ENCODE results near the gene RPS29.
"Not testable (repeated sequence)": the region's sequence is repeated elsewhere in the genome, so short reads cannot be mapped to it uniquely, and the experiment has no call there.

RPS29 gene

DNA sequence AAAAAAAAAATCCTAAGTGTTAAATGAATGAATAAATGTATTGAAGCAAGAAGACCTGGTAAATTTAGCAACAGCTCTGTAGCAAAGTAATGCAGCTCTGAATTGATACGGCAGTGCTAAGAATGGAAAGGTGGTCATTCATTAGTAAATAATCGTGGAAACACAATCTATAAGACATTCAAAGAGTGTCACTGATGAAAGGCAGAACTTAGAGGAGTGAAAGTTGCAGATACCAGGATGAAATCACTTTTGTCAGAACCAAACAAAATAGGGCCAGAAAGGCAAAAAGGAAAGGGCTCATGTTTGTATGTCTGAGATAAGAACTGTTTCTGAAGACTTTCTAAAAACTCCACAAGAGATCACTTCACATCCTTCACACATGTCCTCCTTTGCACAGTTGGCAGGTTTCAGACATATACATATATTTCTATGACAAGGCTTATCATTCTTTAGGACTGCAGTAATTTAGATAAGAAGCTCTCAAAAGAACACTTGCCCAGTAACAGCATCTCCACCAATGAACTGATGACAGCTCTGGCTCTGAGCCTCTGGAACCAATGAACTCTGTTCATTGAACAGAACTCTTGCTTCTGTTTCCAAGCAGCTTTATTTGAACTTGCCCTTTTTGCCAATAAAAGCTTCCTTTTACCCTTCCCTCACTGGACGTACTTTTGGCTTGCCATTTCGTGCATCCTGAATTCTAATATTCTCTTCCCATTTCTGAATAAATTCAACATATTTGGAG, 8.3 kb upstream of the RPS29 start:
- H3K9me3 ChIP-seq (ENCODE audit: insufficient read depth, low read length), result no peaks in the 10 kb centered on the region
- H3K4me1 ChIP-seq (ENCODE audit: insufficient read depth, insufficient read length), result no peaks in the 10 kb centered on the region
- no peak overlapping the region for H3K9ac ChIP-seq (ENCODE audit: insufficient read length, low read depth)
- H3K4me3 ChIP-seq (ENCODE audit: insufficient read length, low read depth), result no peak overlapping the region
- no peak for DNase-seq (ENCODE audit: low read depth, low spot score)
- TF ChIP-seq YY1 (IDR thresholded peaks at IDR 0.05; ENCODE audit: insufficient read depth, insufficient read length) (no peak), ZNF274 (IDR thresholded peaks at IDR 0.05; ENCODE audit: low read depth, low read length) (no peak), SUZ12 (IDR thresholded peaks at IDR 0.05; ENCODE audit: extremely low read depth, insufficient read depth, insufficient read length) (no peak)
- H3K36me3 ChIP-seq (ENCODE audit: insufficient read depth, insufficient read length, low read length), result no peaks in the 10 kb centered on the region
- no peaks in the 10 kb centered on the region for H3K27me3 ChIP-seq (ENCODE audit: insufficient read depth, insufficient read length)

GRCh38 chr14:49593016-49593415, 6.8 kb upstream of the RPS29 start:
- Histone ChIP-seq H3K9me3 (ENCODE audit: insufficient read depth, low read length) (no peaks in the 10 kb centered on the region), H3K27me3 (ENCODE audit: insufficient read depth, insufficient read length) (no peaks in the 10 kb centered on the region), H3K9ac (ENCODE audit: insufficient read length, low read depth) (no peak overlapping the region), H3K4me1 (ENCODE audit: insufficient read depth, insufficient read length) (no peaks in the 10 kb centered on the region), H3K4me3 (ENCODE audit: insufficient read length, low read depth) (no peak overlapping the region), H3K36me3 (ENCODE audit: insufficient read depth, insufficient read length, low read length) (no peaks in the 10 kb centered on the region)
- DNase-seq (ENCODE audit: low read depth, low spot score), result no peak
- TF ChIP-seq SUZ12 (IDR thresholded peaks at IDR 0.05; ENCODE audit: extremely low read depth, insufficient read depth, insufficient read length), result no peak

GRCh38 chr14:49589387-49589786, 3.2 kb upstream of the RPS29 start:
- TF ChIP-seq YY1 (IDR thresholded peaks at IDR 0.05; ENCODE audit: insufficient read depth, insufficient read length) (no peak), ZNF274 (IDR thresholded peaks at IDR 0.05; ENCODE audit: low read depth, low read length) (no peak), SUZ12 (IDR thresholded peaks at IDR 0.05; ENCODE audit: extremely low read depth, insufficient read depth, insufficient read length) (no peak)
- H3K36me3 ChIP-seq (ENCODE audit: insufficient read depth, insufficient read length, low read length), result peaks cover 17% of the 10 kb centered on the region
- H3K4me1 ChIP-seq (ENCODE audit: insufficient read depth, insufficient read length), result no peaks in the 10 kb centered on the region
- no peak overlapping the region for H3K9ac ChIP-seq (ENCODE audit: insufficient read length, low read depth)
- no peak overlapping the region for H3K4me3 ChIP-seq (ENCODE audit: insufficient read length, low read depth)
- DNase-seq (ENCODE audit: low read depth, low spot score), result no peak
- no peaks in the 10 kb centered on the region for H3K27me3 ChIP-seq (ENCODE audit: insufficient read depth, insufficient read length)
- H3K9me3 ChIP-seq (ENCODE audit: insufficient read depth, low read length), result no peaks in the 10 kb centered on the region

GRCh38 chr14:49586673-49587460, 687 bp upstream of the RPS29 start:
- Histone ChIP-seq H3K9me3 (ENCODE audit: insufficient read depth, low read length) (no peaks in the 10 kb centered on the region), H3K9ac (ENCODE audit: insufficient read length, low read depth) (no peak overlapping the region), H3K36me3 (ENCODE audit: insufficient read depth, insufficient read length, low read length) (peaks cover 42% of the 10 kb centered on the region), H3K4me3 (ENCODE audit: insufficient read length, low read depth) (no peak overlapping the region), H3K4me1 (ENCODE audit: insufficient read depth, insufficient read length) (no peaks in the 10 kb centered on the region), H3K27me3 (ENCODE audit: insufficient read depth, insufficient read length) (no peaks in the 10 kb centered on the region)
- TF ChIP-seq SUZ12 (IDR thresholded peaks at IDR 0.05; ENCODE audit: extremely low read depth, insufficient read depth, insufficient read length) (no peak), ZNF274 (IDR thresholded peaks at IDR 0.05; ENCODE audit: low read depth, low read length) (no peak), YY1 (IDR thresholded peaks at IDR 0.05; ENCODE audit: insufficient read depth, insufficient read length) (no peak)
- DNase-seq (ENCODE audit: low read depth, low spot score), result peak; percentile 47

DNA sequence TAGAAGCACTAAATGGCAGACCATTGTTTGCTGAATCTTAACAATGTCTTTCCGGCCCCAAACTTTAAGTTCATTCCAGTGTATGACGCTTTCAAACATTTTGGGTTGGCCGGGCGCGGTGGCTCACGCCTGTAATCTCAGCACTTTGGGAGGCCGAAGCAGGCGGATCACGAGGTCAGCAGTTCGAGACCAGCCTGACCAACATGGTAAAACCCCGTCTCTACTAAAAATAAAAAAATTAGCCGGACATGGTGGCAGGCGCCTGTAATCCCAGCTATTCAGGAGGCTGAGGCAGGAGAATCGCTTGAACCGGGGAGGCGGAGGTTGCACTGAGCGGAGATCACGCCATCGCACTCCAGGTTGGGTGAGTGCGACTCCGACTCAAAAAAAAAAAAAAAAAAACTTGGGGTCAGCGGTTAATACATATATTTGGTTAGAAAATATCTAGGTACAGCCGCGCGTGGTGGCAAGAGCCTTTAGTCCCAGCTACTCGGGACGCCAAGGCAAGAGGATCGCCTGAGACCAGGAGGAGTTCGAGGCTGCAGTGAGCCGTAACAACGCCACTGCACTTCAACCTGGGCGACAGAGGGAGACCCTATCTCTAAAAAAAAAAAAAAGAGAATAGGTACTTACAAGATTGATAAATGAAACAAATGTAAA, 1.1 kb downstream of the RPS29 start:
- Histone ChIP-seq H3K4me3 (ENCODE audit: insufficient read length, low read depth) (peak overlapping the region; percentile 93), H3K36me3 (ENCODE audit: insufficient read depth, insufficient read length, low read length) (peaks cover 46% of the 10 kb centered on the region), H3K9ac (ENCODE audit: insufficient read length, low read depth) (peak overlapping the region; percentile 96)
- not testable (repeated sequence) for H3K27me3 ChIP-seq (ENCODE audit: insufficient read depth, insufficient read length); H3K9me3 ChIP-seq (ENCODE audit: insufficient read depth, low read length); H3K4me1 ChIP-seq (ENCODE audit: insufficient read depth, insufficient read length); DNase-seq (ENCODE audit: low read depth, low spot score)

GRCh38 chr14:49584058-49584457, 2.1 kb downstream of the RPS29 start:
- H3K4me3 ChIP-seq (ENCODE audit: insufficient read length, low read depth), result peak overlapping the region; percentile 93
- H3K27me3 ChIP-seq (ENCODE audit: insufficient read depth, insufficient read length), result no peaks in the 10 kb centered on the region
- peak overlapping the region; percentile 82 for H3K9ac ChIP-seq (ENCODE audit: insufficient read length, low read depth)
- DNase-seq (ENCODE audit: low read depth, low spot score), result no peak
- H3K36me3 ChIP-seq (ENCODE audit: insufficient read depth, insufficient read length, low read length), result peaks cover 50% of the 10 kb centered on the region
- no peak for TF ChIP-seq YY1 (IDR thresholded peaks at IDR 0.05; ENCODE audit: insufficient read depth, insufficient read length)
- TF ChIP-seq SUZ12 (IDR thresholded peaks at IDR 0.05; ENCODE audit: extremely low read depth, insufficient read depth, insufficient read length), result no peak
- TF ChIP-seq ZNF274 (IDR thresholded peaks at IDR 0.05; ENCODE audit: low read depth, low read length), result no peak
- H3K9me3 ChIP-seq (ENCODE audit: insufficient read depth, low read length), result no peaks in the 10 kb centered on the region
- peaks cover 2% of the 10 kb centered on the region for H3K4me1 ChIP-seq (ENCODE audit: insufficient read depth, insufficient read length)

GRCh38 chr14:49583629-49584028, 2.6 kb downstream of the RPS29 start:
- no peaks in the 10 kb centered on the region for H3K27me3 ChIP-seq (ENCODE audit: insufficient read depth, insufficient read length)
- H3K9me3 ChIP-seq (ENCODE audit: insufficient read depth, low read length), result no peaks in the 10 kb centered on the region
- peaks cover 2% of the 10 kb centered on the region for H3K4me1 ChIP-seq (ENCODE audit: insufficient read depth, insufficient read length)
- peak overlapping the region; percentile 82 for H3K9ac ChIP-seq (ENCODE audit: insufficient read length, low read depth)
- peak overlapping the region; percentile 93 for H3K4me3 ChIP-seq (ENCODE audit: insufficient read length, low read depth)
- peaks cover 54% of the 10 kb centered on the region for H3K36me3 ChIP-seq (ENCODE audit: insufficient read depth, insufficient read length, low read length)
- TF ChIP-seq ZNF274 (IDR thresholded peaks at IDR 0.05; ENCODE audit: low read depth, low read length) (no peak), YY1 (IDR thresholded peaks at IDR 0.05; ENCODE audit: insufficient read depth, insufficient read length) (no peak), SUZ12 (IDR thresholded peaks at IDR 0.05; ENCODE audit: extremely low read depth, insufficient read depth, insufficient read length) (no peak)
- DNase-seq (ENCODE audit: low read depth, low spot score), result no peak
